HepG2 (cell line): ENCODE data around the gene PPFIA3. TPM values are rescaled to one million over a fixed set of nuclear protein-coding genes. Genes with fewer than 3 reads are reported as not detected.

Experiments
- ASH2L ChIP-seq: fragments of 300-600, 200-600 bp; sonication (generic); IDR thresholded peaks from 2 replicates; pipeline ENCODE4 v1.7.0; 2017; ENCODE audit warnings: low read depth, mild to moderate bottlenecking, moderate library complexity, mixed read lengths, low read length; ENCODE audit not compliant: insufficient read length
- EHMT2 ChIP-seq: fragments of 200-600 bp; sonication (generic); IDR thresholded peaks from 2 replicates; pipeline ENCODE4 v1.7.0; 2017; ENCODE audit warnings: antibody characterized with exemption, low read depth, low read length, borderline replicate concordance
- GABPA ChIP-seq, 2 experiments: IDR thresholded peaks; 2 replicates each; pipeline ENCODE4 v1.6.1; 2011 to 2016; ENCODE audit warnings: low read depth in 2 of 2, low read length in 1 of 2, missing biosample characterization in 1 of 2, missing genetic modification characterization in 1 of 2
- KDM3A ChIP-seq: IDR thresholded peaks from 2 replicates; pipeline ENCODE4 v1.6.1; 2018; ENCODE audit warnings: low read depth, missing compliant biosample characterization
- MYNN ChIP-seq: sonication (generic); formaldehyde crosslinking; IDR thresholded peaks from 2 replicates; pipeline ENCODE4 v1.4.0; 2020; ENCODE audit warnings: mild to moderate bottlenecking, low read depth, missing genetic modification reagents
- NFKBIZ ChIP-seq: IDR thresholded peaks from 2 replicates; pipeline ENCODE4 v1.6.1; 2018; ENCODE audit warnings: missing genetic modification reagents, missing compliant biosample characterization
- YEATS2 ChIP-seq: sonication (generic); formaldehyde crosslinking; IDR thresholded peaks from 2 replicates; pipeline ENCODE4 v1.4.0; 2020; ENCODE audit warnings: missing genetic modification reagents, borderline replicate concordance
- ZFP36L1 ChIP-seq: sonication (generic); formaldehyde crosslinking; IDR thresholded peaks from 2 replicates; pipeline ENCODE4 v1.8.0; 2022; ENCODE audit warnings: mild to moderate bottlenecking, missing genetic modification reagents, moderate library complexity
- ZNF225 ChIP-seq: sonication (generic); formaldehyde crosslinking; IDR thresholded peaks from 2 replicates; pipeline ENCODE4 v1.4.0; 2020; ENCODE audit warnings: mild to moderate bottlenecking, missing genetic modification reagents
- ZNF546 ChIP-seq: sonication (generic); formaldehyde crosslinking; conservative IDR thresholded peaks from 2 replicates; pipeline ENCODE4 v1.8.1; 2023; ENCODE audit warnings: mild to moderate bottlenecking, missing genetic modification reagents
- ZNF883 ChIP-seq: sonication (generic); formaldehyde crosslinking; IDR thresholded peaks from 2 replicates; pipeline ENCODE4 v1.5.1; 2020; ENCODE audit warnings: mild to moderate bottlenecking, missing genetic modification reagents; ENCODE audit errors: not compliant biosample characterization
- ZZZ3 ChIP-seq: sonication (generic); formaldehyde crosslinking; IDR thresholded peaks from 2 replicates; pipeline ENCODE4 v1.4.0; 2020; ENCODE audit warnings: missing genetic modification reagents, mild to moderate bottlenecking, borderline replicate concordance
- polyA plus RNA-seq, 8 experiments: library from polyadenylated mRNA; depleted of rRNA in 3 of 8; stranded (reverse) in 7 of 8; unstranded in 1 of 8; fragments of >200 nt; fragmentation: Illumina TruSeq in 4 of 8; extraction: Trizol in 4 of 8; gene quantifications; 2 replicates each; pipeline versions ENCODE4 v1.2.1 to v1.2.3, GENCODE V29; 2011 to 2016; ENCODE audit warnings: low read depth in 4 of 8, missing spikeins in 1 of 8, mixed read lengths in 1 of 8; ENCODE audit not compliant: insufficient read depth in 1 of 8
- total RNA-seq, 5 experiments: library from RNA; depleted of rRNA; stranded (reverse); fragments of >200 nt; fragmentation: Illumina TruSeq; extraction: Trizol; gene quantifications; 2 replicates each; pipeline ENCODE4 v1.2.3, GENCODE V29; 2016; ENCODE audit warnings: low read depth in 1 of 5
- TF ChIP-seq, protein P1 (sequence below): sonication (generic); formaldehyde crosslinking; IDR thresholded peaks from 2 replicates; pipeline ENCODE4 v1.5.1; 2020; ENCODE audit warnings: missing genetic modification reagents, mild to moderate bottlenecking, borderline replicate concordance
- TF ChIP-seq, protein P2 (sequence below): sonication (generic); formaldehyde crosslinking; IDR thresholded peaks from 2 replicates; pipeline ENCODE4 v1.5.1; 2020; ENCODE audit warnings: mild to moderate bottlenecking, missing genetic modification reagents
- TF ChIP-seq, protein P3 (sequence below): sonication (generic); formaldehyde crosslinking; IDR thresholded peaks from 2 replicates; pipeline ENCODE4 v1.5.0; 2020; ENCODE audit warnings: missing genetic modification reagents, mild to moderate bottlenecking, borderline replicate concordance
- TF ChIP-seq, protein P4 (sequence below): sonication (generic); formaldehyde crosslinking; IDR thresholded peaks from 2 replicates; pipeline ENCODE4 v1.8.0; 2022; ENCODE audit warnings: missing genetic modification reagents, mild to moderate bottlenecking, inconsistent platforms, borderline replicate concordance
- TF ChIP-seq, protein P5 (sequence below): sonication (generic); formaldehyde crosslinking; IDR thresholded peaks from 2 replicates; pipeline ENCODE4 v1.4.0; 2020; ENCODE audit warnings: mild to moderate bottlenecking, missing genetic modification reagents
- TF ChIP-seq, protein P6 (sequence below): sonication (generic); formaldehyde crosslinking; IDR thresholded peaks from 2 replicates; pipeline ENCODE4 v1.5.1; 2020; ENCODE audit warnings: missing genetic modification reagents, mild to moderate bottlenecking, borderline replicate concordance

PPFIA3 gene
- total and polyA plus RNA-seq, 2 of the 13 experiments (the other 11 are each of a cell fraction or from before 2014, with no cell fraction given), result 6.7 to 8.6 TPM

DNA sequence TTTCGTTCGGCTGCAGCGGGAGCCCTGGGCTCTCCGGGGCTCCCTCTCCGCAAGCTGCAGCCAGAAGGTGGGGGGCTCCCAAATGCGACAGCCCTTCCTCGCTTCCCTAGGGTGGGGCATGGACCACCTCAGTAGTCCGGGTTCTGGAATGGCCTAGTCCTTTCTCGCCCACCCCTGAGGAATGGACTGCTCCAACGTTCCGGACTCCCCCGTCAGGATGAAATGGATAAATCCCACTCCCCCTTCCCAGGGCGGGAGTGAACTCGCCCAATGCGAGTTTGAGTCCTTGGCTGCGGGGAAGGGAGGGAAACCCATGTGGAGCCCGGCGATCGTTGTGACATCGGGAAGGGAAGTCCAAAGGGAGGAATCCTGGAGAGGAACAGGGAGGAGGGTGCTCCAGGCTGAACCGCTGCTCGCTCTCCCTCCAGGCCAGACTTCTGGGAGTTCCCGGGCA lies 30.3 kb downstream of the PPFIA3 start (continued):
- TF ChIP-seq ZNF883 (CRISPR knock-in tag), result peak; percentile 70
- peak; percentile 43; the same call in 1 of the 2 replicates for TF ChIP-seq ZFP36L1
- TF ChIP-seq YEATS2 (CRISPR knock-in tag), result peak; percentile 2; the same call in 1 of the 2 replicates
- TF ChIP-seq ZZZ3 (CRISPR knock-in tag), result no peak
- TF ChIP-seq, protein P1, sequence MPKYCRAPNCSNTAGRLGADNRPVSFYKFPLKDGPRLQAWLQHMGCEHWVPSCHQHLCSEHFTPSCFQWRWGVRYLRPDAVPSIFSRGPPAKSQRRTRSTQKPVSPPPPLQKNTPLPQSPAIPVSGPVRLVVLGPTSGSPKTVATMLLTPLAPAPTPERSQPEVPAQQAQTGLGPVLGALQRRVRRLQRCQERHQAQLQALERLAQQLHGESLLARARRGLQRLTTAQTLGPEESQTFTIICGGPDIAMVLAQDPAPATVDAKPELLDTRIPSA (CRISPR knock-in tag), result no peak
- no peak for TF ChIP-seq GABPA (IDR thresholded peaks at IDR 0.05; ENCODE audit: low read depth, low read length)
- TF ChIP-seq GABPA (CRISPR knock-in tag; IDR thresholded peaks at IDR 0.05; ENCODE audit: low read depth), result peak; percentile 10; the same call in 1 of the 2 replicates
- TF ChIP-seq ASH2L, result peak; percentile 10
- no peak for TF ChIP-seq MYNN (CRISPR knock-in tag)
- peak; percentile 20; the same call in 1 of the 2 replicates for TF ChIP-seq ZNF546
- TF ChIP-seq ZNF225 (CRISPR knock-in tag), result peak; percentile 86
- TF ChIP-seq KDM3A, result 0 out of 2 replicates have a peak, but pooled peaks have one; percentile 2
- TF ChIP-seq, protein P2, sequence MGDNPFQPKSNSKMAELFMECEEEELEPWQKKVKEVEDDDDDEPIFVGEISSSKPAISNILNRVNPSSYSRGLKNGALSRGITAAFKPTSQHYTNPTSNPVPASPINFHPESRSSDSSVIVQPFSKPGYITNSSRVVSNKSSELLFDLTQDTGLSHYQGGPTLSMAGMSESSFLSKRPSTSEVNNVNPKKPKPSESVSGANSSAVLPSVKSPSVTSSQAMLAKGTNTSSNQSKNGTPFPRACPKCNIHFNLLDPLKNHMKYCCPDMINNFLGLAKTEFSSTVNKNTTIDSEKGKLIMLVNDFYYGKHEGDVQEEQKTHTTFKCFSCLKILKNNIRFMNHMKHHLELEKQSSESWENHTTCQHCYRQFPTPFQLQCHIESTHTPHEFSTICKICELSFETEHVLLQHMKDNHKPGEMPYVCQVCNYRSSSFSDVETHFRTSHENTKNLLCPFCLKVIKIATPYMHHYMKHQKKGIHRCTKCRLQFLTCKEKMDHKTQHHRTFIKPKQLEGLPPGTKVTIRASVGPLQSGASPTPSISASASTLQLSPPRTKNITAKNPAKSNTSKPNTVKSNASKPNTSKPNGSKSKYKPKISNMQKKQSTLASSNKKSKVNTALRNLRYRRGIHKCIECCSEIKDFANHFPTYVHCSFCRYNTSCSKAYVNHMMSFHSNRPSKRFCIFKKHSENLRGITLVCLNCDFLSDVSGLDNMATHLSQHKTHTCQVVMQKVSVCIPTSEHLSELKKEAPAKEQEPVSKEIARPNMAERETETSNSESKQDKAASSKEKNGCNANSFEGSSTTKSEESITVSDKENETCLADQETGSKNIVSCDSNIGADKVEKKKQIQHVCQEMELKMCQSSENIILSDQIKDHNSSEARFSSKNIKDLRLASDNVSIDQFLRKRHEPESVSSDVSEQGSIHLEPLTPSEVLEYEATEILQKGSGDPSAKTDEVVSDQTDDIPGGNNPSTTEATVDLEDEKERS, result 0 out of 2 replicates have a peak, but pooled peaks have one; percentile 1
- TF ChIP-seq, protein P3, sequence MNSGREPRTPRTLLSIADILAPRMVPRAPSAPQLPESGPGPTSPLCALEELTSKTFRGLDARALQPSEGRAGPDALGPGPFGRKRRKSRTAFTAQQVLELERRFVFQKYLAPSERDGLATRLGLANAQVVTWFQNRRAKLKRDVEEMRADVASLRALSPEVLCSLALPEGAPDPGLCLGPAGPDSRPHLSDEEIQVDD (CRISPR knock-in tag), result 0 out of 2 replicates have a peak, but pooled peaks have one; percentile 72
- TF ChIP-seq, protein P4, sequence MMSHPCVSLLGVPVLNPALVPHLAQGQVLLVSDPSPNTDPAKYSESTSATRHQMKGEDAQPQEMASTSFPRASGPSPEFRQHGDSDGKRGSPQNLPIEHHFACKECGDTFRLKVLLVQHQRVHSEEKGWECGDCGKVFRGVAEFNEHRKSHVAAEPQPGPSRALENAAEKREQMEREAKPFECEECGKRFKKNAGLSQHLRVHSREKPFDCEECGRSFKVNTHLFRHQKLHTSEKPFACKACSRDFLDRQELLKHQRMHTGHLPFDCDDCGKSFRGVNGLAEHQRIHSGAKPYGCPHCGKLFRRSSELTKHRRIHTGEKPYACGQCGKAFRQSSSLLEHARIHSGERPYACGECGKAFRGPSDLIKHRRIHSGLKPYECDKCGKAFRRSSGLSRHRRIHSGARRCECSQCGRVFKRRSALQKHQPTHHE (CRISPR knock-in tag), result peak; percentile 25; the same call in 1 of the 2 replicates
- TF ChIP-seq, protein P5, sequence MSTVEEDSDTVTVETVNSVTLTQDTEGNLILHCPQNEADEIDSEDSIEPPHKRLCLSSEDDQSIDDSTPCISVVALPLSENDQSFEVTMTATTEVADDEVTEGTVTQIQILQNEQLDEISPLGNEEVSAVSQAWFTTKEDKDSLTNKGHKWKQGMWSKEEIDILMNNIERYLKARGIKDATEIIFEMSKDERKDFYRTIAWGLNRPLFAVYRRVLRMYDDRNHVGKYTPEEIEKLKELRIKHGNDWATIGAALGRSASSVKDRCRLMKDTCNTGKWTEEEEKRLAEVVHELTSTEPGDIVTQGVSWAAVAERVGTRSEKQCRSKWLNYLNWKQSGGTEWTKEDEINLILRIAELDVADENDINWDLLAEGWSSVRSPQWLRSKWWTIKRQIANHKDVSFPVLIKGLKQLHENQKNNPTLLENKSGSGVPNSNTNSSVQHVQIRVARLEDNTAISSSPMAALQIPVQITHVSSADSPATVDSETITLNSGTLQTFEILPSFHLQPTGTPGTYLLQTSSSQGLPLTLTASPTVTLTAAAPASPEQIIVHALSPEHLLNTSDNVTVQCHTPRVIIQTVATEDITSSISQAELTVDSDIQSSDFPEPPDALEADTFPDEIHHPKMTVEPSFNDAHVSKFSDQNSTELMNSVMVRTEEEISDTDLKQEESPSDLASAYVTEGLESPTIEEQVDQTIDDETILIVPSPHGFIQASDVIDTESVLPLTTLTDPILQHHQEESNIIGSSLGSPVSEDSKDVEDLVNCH (CRISPR knock-in tag), result no peak
- no peak for TF ChIP-seq NFKBIZ
- peak; percentile 26; the same call in 1 of the 2 replicates for TF ChIP-seq EHMT2
- TF ChIP-seq, protein P6, sequence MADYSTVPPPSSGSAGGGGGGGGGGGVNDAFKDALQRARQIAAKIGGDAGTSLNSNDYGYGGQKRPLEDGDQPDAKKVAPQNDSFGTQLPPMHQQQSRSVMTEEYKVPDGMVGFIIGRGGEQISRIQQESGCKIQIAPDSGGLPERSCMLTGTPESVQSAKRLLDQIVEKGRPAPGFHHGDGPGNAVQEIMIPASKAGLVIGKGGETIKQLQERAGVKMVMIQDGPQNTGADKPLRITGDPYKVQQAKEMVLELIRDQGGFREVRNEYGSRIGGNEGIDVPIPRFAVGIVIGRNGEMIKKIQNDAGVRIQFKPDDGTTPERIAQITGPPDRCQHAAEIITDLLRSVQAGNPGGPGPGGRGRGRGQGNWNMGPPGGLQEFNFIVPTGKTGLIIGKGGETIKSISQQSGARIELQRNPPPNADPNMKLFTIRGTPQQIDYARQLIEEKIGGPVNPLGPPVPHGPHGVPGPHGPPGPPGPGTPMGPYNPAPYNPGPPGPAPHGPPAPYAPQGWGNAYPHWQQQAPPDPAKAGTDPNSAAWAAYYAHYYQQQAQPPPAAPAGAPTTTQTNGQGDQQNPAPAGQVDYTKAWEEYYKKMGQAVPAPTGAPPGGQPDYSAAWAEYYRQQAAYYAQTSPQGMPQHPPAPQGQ (CRISPR knock-in tag), result no peak
